ENCODE data around the gene DCAF4L1.

DNA sequence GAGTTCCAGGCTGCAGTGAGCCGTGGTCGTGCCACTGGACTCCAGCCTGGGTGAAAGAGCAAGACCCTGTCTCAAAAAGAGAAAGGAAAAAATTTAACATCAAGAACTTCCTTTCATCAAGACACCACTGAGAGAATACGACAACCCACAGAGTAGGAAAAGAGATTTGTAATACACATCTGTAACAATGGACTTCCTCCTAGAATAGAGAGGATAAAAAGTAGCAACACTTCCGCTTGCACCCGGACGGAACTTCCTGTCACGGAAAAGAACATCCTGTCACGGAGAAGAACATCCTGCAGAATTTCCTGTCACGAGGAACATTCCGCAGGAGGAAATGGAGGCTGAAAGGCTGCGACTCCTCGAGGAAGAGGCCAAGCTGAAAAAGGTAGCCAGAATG, at the start of gene DCAF4L1:
- TF ChIP-seq USF1 (IDR thresholded peaks at IDR 0.05) (no peak), YY1 (IDR thresholded peaks at IDR 0.05; ENCODE audit: low read depth) (no peak), CEBPB (IDR thresholded peaks at IDR 0.05) (no peak), MAX (IDR thresholded peaks at IDR 0.05) (no peak), EP300 (IDR thresholded peaks at IDR 0.05; ENCODE audit: borderline replicate concordance) (no peak), TAF1 (IDR thresholded peaks at IDR 0.05; ENCODE audit: low read depth) (no peak), NFIC (IDR thresholded peaks at IDR 0.05) (no peak), EGR1 (IDR thresholded peaks at IDR 0.05) (no peak), CREB1 (IDR thresholded peaks at IDR 0.05; ENCODE audit: low read depth) (no peak), RAD21 (IDR thresholded peaks at IDR 0.05; ENCODE audit: low read depth) (no peak), ZBTB7A (IDR thresholded peaks at IDR 0.05; ENCODE audit: low read depth) (no peak)
- TF ChIP-seq, protein P1, sequence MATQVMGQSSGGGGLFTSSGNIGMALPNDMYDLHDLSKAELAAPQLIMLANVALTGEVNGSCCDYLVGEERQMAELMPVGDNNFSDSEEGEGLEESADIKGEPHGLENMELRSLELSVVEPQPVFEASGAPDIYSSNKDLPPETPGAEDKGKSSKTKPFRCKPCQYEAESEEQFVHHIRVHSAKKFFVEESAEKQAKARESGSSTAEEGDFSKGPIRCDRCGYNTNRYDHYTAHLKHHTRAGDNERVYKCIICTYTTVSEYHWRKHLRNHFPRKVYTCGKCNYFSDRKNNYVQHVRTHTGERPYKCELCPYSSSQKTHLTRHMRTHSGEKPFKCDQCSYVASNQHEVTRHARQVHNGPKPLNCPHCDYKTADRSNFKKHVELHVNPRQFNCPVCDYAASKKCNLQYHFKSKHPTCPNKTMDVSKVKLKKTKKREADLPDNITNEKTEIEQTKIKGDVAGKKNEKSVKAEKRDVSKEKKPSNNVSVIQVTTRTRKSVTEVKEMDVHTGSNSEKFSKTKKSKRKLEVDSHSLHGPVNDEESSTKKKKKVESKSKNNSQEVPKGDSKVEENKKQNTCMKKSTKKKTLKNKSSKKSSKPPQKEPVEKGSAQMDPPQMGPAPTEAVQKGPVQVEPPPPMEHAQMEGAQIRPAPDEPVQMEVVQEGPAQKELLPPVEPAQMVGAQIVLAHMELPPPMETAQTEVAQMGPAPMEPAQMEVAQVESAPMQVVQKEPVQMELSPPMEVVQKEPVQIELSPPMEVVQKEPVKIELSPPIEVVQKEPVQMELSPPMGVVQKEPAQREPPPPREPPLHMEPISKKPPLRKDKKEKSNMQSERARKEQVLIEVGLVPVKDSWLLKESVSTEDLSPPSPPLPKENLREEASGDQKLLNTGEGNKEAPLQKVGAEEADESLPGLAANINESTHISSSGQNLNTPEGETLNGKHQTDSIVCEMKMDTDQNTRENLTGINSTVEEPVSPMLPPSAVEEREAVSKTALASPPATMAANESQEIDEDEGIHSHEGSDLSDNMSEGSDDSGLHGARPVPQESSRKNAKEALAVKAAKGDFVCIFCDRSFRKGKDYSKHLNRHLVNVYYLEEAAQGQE (IDR thresholded peaks at IDR 0.05; ENCODE audit: low read depth), result no peak
